Pancreas (tissue), 10 donors: Measurements from ENCODE around the gene SEM1. TPM values are rescaled to one million over a fixed set of nuclear protein-coding genes. Genes with fewer than 3 reads are reported as not detected.

Source experiments
- ATAC-seq, 4 donors: fragments of 200-7000 bp; cut with Tn5 transposase; one replicate each; pipeline versions ENCODE4 v1.8.0 to v1.9.1; 2020; ENCODE audit warnings: mild to moderate bottlenecking in 4 of 4, moderate library complexity in 4 of 4
- DNase-seq, 6 donors: peaks; one replicate each; pipeline ENCODE4 v3.0.0-alpha.2; 2020
- FAIRE-seq: peaks from 2 replicates; lab custom pipeline; 2012; peaks lifted over from hg19 to GRCh38; lab: Jason Lieb, UNC
- H3K27ac ChIP-seq, 4 donors: fragments of 200-600 bp; sonication (generic); 1 replicate in 3 of 4; 2 replicates in 1 of 4; pipeline versions ENCODE4 v1.5.0 to v1.8.0; 2020
- H3K27me3 ChIP-seq, 4 donors: fragments of 200-600 bp; one replicate each; pipeline ENCODE4 v1.8.0; 2021
- H3K36me3 ChIP-seq, 3 donors: fragments of 200-600 bp; sonication (generic) in 1 of 3; one replicate each; pipeline versions ENCODE4 v1.5.0 to v1.8.0; 2020 to 2021
- H3K4me1 ChIP-seq, 3 donors: fragments of 200-600 bp; one replicate each; pipeline ENCODE4 v1.8.0; 2021
- H3K4me3 ChIP-seq, 4 donors: fragments of 200-600 bp; sonication (generic) in 2 of 4; one replicate each; pipeline versions ENCODE4 v1.5.0 to v1.8.0; 2020 to 2021
- H3K9me3 ChIP-seq, 4 donors: fragments of 200-600 bp; one replicate each; pipeline ENCODE4 v1.8.0; 2021
- WGBS, 2 donors: extraction: QIAGEN DNeasy Blood & Tissue Kit; methylation state at CpG; one replicate each; pipeline ENCODE4 v1.1.7; 2013; 5-methylcytosine and 5-hydroxymethylcytosine counted together
- intact Hi-C, 3 donors: fragments of 100-400 bp; cut with DNase I; formaldehyde crosslinking; loops; one replicate each; pipeline versions ENCODE4 v1.11.1 to v1.14.2; 2022
- polyA plus RNA-seq, 2 donors: library from polyadenylated mRNA; stranded (reverse); fragments of 200-250 nt; gene quantifications; one replicate each; pipeline ENCODE4 v1.2.3, GENCODE V29; 2013
- total RNA-seq, 6 donors: library from RNA; stranded (reverse); fragmentation: NEBNext Ultra II Directional in 4 of 6; extraction: Animal tissue kit (Norgen Biotek cat#: 25700) in 4 of 6; gene quantifications; one replicate each; pipeline versions ENCODE4 v1.2.1 to v1.2.4, GENCODE V29; 2021 to 2023
- TF ChIP-seq, protein P1 (sequence below), 4 donors: fragments of 200-600 bp; sonication (generic) in 3 of 4; IDR thresholded peaks; one replicate each; pipeline versions ENCODE4 v1.5.0 to v1.8.0; 2021; ENCODE audit warnings: antibody characterized with exemption in 4 of 4
- donor health status: healthy with polysubstance abuse.
- donor health status: DM: no; HTN: no; CAD: no; lungs with moderate emphysema.
- donor health status: DM: no; HTN: no; CAD: no.
- donor health status: control.
- donor health status: control.
- donor health status: Bipolar disorder and iron deficiency.
- donor health status: DM: yes; HTN: yes; CAD: no.
- donor health status: DM: no; HTN: no; CAD: no.
- donor health status: DM: no; HTN: no; CAD: no.
- donor health status: DM: yes; HTN: yes; CAD: no.

The SEM1 gene
- total and polyA plus RNA-seq, 8 donors = 10.1 to 57.8 (median 13.4) TPM

DNA sequence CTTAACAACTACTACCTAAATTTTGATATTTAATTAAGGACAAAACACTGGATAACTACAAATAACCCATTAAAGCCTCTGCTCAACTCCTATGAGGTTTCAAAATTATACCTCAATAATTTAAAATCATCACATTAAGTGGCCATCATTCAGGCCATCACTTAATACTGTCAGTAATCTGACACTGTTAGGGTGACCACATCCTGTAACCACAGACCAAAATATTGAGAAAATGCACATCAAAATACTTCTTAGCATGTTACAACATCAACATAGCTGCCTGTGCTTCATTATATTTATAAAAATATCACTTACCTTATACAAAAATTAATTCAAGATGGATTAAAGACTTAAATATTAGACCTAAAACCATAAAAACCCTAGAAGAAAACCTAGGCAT lies 23.3 kb downstream of the SEM1 start:
- TF ChIP-seq, protein P1, sequence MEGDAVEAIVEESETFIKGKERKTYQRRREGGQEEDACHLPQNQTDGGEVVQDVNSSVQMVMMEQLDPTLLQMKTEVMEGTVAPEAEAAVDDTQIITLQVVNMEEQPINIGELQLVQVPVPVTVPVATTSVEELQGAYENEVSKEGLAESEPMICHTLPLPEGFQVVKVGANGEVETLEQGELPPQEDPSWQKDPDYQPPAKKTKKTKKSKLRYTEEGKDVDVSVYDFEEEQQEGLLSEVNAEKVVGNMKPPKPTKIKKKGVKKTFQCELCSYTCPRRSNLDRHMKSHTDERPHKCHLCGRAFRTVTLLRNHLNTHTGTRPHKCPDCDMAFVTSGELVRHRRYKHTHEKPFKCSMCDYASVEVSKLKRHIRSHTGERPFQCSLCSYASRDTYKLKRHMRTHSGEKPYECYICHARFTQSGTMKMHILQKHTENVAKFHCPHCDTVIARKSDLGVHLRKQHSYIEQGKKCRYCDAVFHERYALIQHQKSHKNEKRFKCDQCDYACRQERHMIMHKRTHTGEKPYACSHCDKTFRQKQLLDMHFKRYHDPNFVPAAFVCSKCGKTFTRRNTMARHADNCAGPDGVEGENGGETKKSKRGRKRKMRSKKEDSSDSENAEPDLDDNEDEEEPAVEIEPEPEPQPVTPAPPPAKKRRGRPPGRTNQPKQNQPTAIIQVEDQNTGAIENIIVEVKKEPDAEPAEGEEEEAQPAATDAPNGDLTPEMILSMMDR (IDR thresholded peaks at IDR 0.05) = no peak
- Histone ChIP-seq H3K27me3 (no peaks in the 10 kb centered on the region), H3K9me3 (no peaks in the 10 kb centered on the region), H3K27ac (no peak overlapping the region), H3K4me1 (peaks cover 0 to 3% (median 0%) of the 10 kb centered on the region in 3 donors), H3K36me3 (peaks cover 0 to 15% (median 0%) of the 10 kb centered on the region in 3 donors), H3K4me3 (no peak overlapping the region)
- FAIRE-seq (no peak), DNase-seq (no peak), ATAC-seq (no peak)
- intact Hi-C loops = no loop called here

GRCh38 chr7:96685755-96686154 lies 23.9 kb downstream of the SEM1 start:
- DNase-seq (no peak), FAIRE-seq (no peak), ATAC-seq (no peak)
- no peak overlapping the region for H3K27ac ChIP-seq
- intact Hi-C loops = no loop called here
- H3K36me3 ChIP-seq = peaks cover 0 to 15% (median 0%) of the 10 kb centered on the region in 3 donors
- H3K9me3 ChIP-seq = no peaks in the 10 kb centered on the region
- WGBS, 2 donors = 93 to 96% methylated on average over 1 of the region's 1 CpG
- no peak overlapping the region for H3K4me3 ChIP-seq
- no peaks in the 10 kb centered on the region for H3K27me3 ChIP-seq
- TF ChIP-seq, protein P1 (IDR thresholded peaks at IDR 0.05) = no peak
- H3K4me1 ChIP-seq = peaks cover 0 to 3% (median 0%) of the 10 kb centered on the region in 3 donors

GRCh38 chr7:96685353-96685752 lies 24.3 kb downstream of the SEM1 start:
- Histone ChIP-seq H3K4me3 (no peak overlapping the region), H3K27ac (no peak overlapping the region), H3K9me3 (no peaks in the 10 kb centered on the region), H3K4me1 (peaks cover 0 to 3% (median 0%) of the 10 kb centered on the region in 3 donors), H3K36me3 (peaks cover 0 to 15% (median 0%) of the 10 kb centered on the region in 3 donors), H3K27me3 (no peaks in the 10 kb centered on the region)
- TF ChIP-seq, protein P1 (IDR thresholded peaks at IDR 0.05) = no peak
- no peak for DNase-seq
- no peak for FAIRE-seq
- 76 to 85% methylated on average over 3 of the region's 3 CpGs for WGBS, 2 donors
- intact Hi-C loops = no loop called here
- no peak for ATAC-seq

DNA sequence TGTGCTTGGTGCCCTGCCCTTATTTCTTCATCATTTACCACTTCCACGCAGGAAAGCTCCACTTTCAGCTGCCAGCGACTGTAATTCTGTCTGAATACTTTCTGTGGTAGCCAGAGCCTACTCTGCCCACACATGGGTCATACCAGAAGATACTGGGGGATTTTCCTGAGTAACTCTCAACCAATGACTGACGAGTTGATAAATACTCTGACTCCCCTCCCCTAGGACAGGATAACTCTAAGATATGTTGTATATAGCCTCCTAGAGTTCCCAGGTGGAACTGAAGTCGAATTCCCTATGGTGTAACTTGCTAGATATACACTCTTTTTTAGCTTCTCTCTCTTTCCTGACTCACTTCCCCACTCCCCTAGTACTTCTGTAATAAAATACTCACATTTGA lies 29.8 kb downstream of the SEM1 start:
- H3K36me3 ChIP-seq = no peaks in the 10 kb centered on the region
- H3K9me3 ChIP-seq = no peaks in the 10 kb centered on the region
- DNase-seq (no peak), ATAC-seq (no peak), FAIRE-seq (no peak)
- TF ChIP-seq, protein P1 (IDR thresholded peaks at IDR 0.05) = no peak
- no peak overlapping the region for H3K4me3 ChIP-seq
- H3K27ac ChIP-seq = no peak overlapping the region
- H3K27me3 ChIP-seq = no peaks in the 10 kb centered on the region
- 85 to 92% methylated on average over 4 of the region's 4 CpGs for WGBS, 2 donors
- intact Hi-C loops = no loop called here
- H3K4me1 ChIP-seq = no peaks in the 10 kb centered on the region

- ATAC-seq = no peak
- no peak overlapping the region for H3K27ac ChIP-seq
- intact Hi-C loops = no loop called here
- H3K4me3 ChIP-seq = no peak overlapping the region
- WGBS, 2 donors = 89 to 93% methylated on average over 5 of the region's 5 CpGs
- no peaks in the 10 kb centered on the region for H3K36me3 ChIP-seq
- FAIRE-seq = no peak
- TF ChIP-seq, protein P1 (IDR thresholded peaks at IDR 0.05) = no peak
- no peaks in the 10 kb centered on the region for H3K9me3 ChIP-seq
- DNase-seq = no peak
- no peaks in the 10 kb centered on the region for H3K4me1 ChIP-seq
- H3K27me3 ChIP-seq = no peaks in the 10 kb centered on the region
These were observed 32.7 kb downstream of the SEM1 start for GRCh38 chr7:96676919-96677318.
